GM18858 (cell line): ENCODE data around the gene PCDHAC2.

Source experiments
- ATAC-seq: cut with Tn5 transposase; IDR thresholded peaks from one replicate; pipeline ENCODE4 v1.9.1; 2021; ENCODE audit not compliant: unreplicated experiment

The PCDHAC2 gene

DNA sequence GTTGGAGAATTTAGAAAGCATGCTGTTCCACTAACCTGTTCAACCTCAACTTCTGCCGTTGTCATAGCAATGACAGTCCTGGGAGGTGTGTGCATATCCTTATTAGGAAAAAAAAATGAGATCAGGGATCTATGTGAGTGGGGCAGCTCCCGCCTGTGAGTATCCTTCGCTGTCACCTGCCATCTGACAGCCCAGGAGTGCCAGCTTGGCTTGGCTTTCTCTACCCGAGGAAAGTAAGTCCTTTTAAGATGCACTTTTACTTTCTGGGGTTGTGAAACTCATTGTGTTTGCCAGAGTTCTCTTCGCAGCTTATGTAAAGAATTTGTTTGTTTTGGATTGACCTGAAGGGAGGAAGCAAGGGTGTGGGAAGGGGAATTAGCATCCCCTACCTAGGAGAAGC is 21.8 kb downstream of the PCDHAC2 start:
- ATAC-seq: no peak

DNA sequence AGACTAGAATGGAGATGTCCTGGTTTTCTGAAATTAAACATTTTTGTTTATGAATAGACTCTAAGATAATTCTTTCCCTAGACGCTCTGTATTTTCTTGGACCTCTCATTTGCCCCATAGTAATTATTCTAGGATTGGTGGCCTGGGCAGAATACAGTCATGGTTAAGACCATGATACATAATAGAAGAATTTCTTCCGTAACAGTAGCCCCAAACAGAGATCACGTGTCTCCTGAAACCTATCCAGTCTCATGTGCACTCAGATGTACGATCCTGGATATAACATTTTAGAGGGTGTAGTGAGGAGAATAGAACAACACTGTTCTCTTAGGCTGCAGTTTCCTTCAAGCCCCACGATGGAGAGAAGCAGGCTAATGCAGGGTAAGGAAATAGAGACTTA is 22.3 kb downstream of the PCDHAC2 start:
- no peak for ATAC-seq

GRCh38 chr5:140989254-140990020 is 23.2 kb downstream of the PCDHAC2 start:
- no peak for ATAC-seq

DNA sequence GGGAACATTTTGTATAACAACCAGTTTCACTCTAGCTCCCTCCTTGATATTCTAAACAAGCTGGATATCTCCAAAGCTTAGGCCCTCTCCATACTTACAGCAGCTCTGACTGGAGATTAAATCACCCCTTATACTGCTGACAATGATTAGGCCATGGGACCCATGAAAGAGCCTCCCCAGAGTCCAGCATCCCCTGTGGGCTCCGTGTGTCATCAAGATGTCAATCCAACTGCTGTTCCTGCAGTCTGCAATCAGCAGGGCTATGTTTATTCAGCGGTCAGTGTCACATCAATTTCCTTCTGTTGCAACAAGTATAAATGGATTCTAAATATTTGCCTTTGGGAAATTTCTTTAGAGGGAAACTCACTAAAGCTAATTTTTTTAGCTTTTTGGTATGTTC is 26.6 kb downstream of the PCDHAC2 start:
- ATAC-seq: no peak

DNA sequence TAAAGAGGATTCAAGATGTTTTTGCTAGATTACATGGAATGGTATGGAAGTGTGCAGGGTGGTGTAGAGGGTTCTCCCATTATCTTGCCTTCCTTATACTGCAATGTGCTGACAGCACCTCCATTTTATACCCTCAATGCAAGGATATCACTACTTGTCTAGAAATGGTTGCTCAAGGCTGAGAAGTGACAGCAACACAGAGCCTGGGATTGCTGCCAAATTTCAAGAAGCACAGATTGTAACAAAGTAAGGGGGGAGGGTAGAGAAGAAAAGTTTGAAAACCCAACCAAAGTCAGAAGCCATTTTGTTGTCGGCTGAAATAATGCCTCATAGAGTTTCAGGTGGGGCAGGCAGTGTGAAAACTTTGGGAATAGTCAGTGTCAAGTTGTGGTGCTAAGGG is 29.8 kb downstream of the PCDHAC2 start:
- ATAC-seq: no peak

DNA sequence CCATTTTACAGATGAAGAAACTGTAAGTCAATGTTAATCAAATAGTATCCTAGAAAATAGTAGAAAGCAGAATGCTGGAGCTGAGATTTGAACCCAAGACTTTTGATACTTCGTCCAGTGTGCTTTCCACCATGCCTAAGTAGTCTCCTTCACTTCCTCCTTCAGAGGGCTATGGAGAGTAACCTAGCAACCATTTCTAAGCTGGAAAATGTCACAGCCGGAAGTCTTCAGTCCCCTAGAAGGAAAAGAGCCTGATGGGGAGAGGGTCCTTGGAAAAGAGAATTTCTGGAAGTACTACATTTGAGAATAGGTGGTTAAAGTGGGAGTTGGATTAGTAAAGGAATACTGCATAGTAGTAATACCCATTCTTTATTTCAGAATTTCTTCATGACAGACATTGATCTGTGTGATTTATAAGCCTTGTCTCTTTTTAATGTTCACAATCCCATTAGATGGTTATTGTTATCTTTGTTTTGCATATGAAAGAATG is 32.7 kb downstream of the PCDHAC2 start:
- no peak for ATAC-seq

GRCh38 chr5:141001446-141001843 is 35.2 kb downstream of the PCDHAC2 start:
- ATAC-seq: no peak

- ATAC-seq: no peak
Observed at GRCh38 chr5:141001844-141002604, 35.7 kb downstream of the PCDHAC2 start.

DNA sequence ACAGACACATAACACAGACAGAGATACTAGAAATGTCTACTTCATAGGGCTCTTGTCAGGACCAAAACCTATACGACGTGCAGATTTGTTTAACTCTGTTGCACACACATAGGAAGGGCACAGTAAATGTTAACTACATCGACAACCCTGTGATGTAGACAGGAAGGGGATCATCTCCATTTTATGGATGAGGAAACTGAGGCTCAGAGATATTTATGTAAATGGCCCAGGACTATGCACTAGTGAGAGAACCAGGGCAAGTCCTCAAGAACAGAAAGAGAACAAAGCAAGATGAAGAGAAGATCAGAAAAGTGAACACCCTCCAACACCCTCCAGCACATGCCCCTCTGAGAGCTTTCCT is 36.3 kb downstream of the PCDHAC2 start:
- ATAC-seq: no peak

DNA sequence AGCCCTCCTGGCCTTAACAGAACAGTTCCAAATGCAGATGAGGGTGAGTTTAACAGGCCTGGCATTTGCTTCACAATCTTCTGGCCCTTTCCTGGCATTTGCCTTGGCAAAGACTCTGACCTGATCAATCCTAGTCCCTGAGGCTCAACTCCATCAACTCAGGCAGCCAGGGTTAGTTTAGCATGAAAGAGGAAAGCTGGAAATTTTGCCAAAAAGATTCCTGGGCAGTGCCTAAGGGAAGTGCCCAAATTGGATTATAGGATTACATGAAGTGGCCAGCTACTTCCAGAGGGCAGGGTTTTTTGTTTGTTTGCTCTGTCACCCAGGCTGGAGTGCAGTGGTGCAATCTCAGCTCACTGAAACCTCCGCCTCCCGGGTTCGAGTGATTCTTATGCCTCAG is 36.8 kb downstream of the PCDHAC2 start:
- ATAC-seq: no peak

DNA sequence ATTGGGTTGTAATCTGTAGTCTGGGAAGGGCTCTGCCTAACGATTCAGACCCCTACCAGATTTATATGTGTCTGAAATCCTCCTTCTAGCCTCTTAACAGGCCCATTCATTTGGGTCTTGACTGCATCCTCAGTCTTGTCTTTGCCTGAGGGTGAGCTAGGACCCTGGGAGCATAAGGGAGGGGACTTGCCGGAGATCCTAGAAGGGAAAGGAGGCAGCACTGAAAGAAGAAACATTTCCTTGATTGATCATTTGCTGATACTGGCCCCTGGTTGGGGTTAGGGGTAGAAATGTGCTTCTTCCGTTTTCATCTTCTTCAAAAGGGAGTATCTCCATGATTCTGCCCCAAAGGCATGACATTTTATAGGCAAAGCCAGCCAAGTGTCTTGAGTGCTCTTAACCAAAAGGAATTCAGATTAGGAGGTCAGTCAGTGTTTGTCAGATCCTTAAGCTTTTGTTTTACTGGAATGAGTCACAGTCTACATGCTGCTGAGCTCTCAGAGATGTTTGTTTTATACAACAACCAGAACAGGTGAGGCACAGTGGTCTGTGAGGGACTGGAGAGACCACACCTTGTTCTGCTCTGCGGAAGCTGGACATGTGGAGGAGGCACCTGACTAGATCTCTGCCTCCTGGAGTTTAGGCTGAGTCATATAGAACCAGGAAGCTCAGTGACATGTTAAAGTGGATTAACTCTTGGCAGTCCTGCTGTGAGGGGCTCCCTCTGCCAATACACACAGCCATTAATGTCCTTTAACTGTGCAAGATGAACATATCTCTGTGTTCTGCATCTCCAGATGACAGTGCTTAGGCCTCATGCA is 37.7 kb downstream of the PCDHAC2 start:
- no peak for ATAC-seq

- no peak for ATAC-seq
Observed at GRCh38 chr5:141007791-141008190, 41.5 kb downstream of the PCDHAC2 start.

GRCh38 chr5:141010047-141010793 is 43.9 kb downstream of the PCDHAC2 start:
- ATAC-seq: no peak

GRCh38 chr5:141017943-141018342 is 51.7 kb downstream of the PCDHAC2 start:
- no peak for ATAC-seq
